SK-N-MC (cell line): ENCODE data around the gene STOM.

Experiments
- EZH2 ChIP-seq: fragments of 200-600 bp; sonication (generic); IDR thresholded peaks from one replicate; pipeline ENCODE4 v1.6.1; 2017; ENCODE audit warnings: antibody characterized with exemption
- FOXP2 ChIP-seq: optimal IDR thresholded peaks from 2 replicates; pipeline ENCODE3; 2011; ENCODE audit warnings: mild to moderate bottlenecking, moderate library complexity; ENCODE audit not compliant: insufficient read depth; ENCODE audit errors: extremely low read length, control extremely low read depth
- POLR2AphosphoS5 ChIP-seq: IDR thresholded peaks from 2 replicates; pipeline ENCODE4 v1.6.1; 2012; ENCODE audit warnings: mild to moderate bottlenecking, low read depth, low read length, borderline replicate concordance

- TF ChIP-seq POLR2AphosphoS5 (no peak), EZH2 (no peak), FOXP2 (no peak)
Observed at GRCh38 chr9:121323449-121324151, 46.5 kb downstream of the STOM start.
